ENCODE data around the gene SPATA25. TPM values are rescaled to one million over a fixed set of nuclear protein-coding genes. Genes with fewer than 3 reads are reported as not detected.

The SPATA25 gene
- total RNA-seq, 1 donor: 2.1 TPM

- DNase-seq (ENCODE audit: low read depth): no peak
- TF ChIP-seq, protein P1, sequence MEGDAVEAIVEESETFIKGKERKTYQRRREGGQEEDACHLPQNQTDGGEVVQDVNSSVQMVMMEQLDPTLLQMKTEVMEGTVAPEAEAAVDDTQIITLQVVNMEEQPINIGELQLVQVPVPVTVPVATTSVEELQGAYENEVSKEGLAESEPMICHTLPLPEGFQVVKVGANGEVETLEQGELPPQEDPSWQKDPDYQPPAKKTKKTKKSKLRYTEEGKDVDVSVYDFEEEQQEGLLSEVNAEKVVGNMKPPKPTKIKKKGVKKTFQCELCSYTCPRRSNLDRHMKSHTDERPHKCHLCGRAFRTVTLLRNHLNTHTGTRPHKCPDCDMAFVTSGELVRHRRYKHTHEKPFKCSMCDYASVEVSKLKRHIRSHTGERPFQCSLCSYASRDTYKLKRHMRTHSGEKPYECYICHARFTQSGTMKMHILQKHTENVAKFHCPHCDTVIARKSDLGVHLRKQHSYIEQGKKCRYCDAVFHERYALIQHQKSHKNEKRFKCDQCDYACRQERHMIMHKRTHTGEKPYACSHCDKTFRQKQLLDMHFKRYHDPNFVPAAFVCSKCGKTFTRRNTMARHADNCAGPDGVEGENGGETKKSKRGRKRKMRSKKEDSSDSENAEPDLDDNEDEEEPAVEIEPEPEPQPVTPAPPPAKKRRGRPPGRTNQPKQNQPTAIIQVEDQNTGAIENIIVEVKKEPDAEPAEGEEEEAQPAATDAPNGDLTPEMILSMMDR (IDR thresholded peaks at IDR 0.05; ENCODE audit: insufficient read depth, low read length): no peak
- H3K4me3 ChIP-seq (ENCODE audit: low read depth, low read length): no peak overlapping the region
These were observed 25.7 kb upstream of the SPATA25 start for GRCh38 chr20:45913116-45913515.

DNA sequence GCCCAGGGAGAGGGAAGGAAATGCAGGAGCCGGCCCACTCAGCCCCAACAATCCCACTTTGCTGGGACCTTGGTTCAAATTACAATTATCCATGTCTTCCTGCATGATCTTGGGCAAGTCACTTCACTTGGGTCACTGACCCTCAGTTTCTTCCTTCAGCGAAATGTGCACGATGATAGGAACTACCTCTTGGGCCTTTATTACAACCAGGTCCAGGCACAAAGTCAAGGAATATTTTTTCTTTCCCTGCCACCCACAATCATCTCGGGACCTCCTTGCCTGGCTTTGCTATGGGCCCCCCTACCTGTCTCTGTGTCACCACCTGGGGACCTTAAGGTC lies 24.9 kb upstream of the SPATA25 start:
- TF ChIP-seq, protein P1 (IDR thresholded peaks at IDR 0.05; ENCODE audit: insufficient read depth, low read length): no peak
- H3K4me3 ChIP-seq (ENCODE audit: low read depth, low read length): peak overlapping the region; percentile 67
- DNase-seq (ENCODE audit: low read depth): no peak

GRCh38 chr20:45911486-45912343 lies 24.3 kb upstream of the SPATA25 start, which contains the start of gene PLTP:
TSS of gene PLTP (minus strand) at chr20:45912155. CDS start at chr20:45911452, 703 bp downstream.
- TF ChIP-seq, protein P1 (IDR thresholded peaks at IDR 0.05; ENCODE audit: insufficient read depth, low read length): no peak
- DNase-seq (ENCODE audit: low read depth): peak; percentile 59
- peak within 1 kb of the TSS; percentile 67 for H3K4me3 ChIP-seq (ENCODE audit: low read depth, low read length)

GRCh38 chr20:45910670-45911485 lies 23.5 kb upstream of the SPATA25 start:
- TF ChIP-seq, protein P1 (IDR thresholded peaks at IDR 0.05; ENCODE audit: insufficient read depth, low read length): no peak
- peak; percentile 100 for DNase-seq (ENCODE audit: low read depth)
- peak overlapping the region; percentile 67 for H3K4me3 ChIP-seq (ENCODE audit: low read depth, low read length)

- peak overlapping the region; percentile 41 for H3K4me3 ChIP-seq (ENCODE audit: low read depth, low read length)
- DNase-seq (ENCODE audit: low read depth): no peak
- TF ChIP-seq, protein P1 (IDR thresholded peaks at IDR 0.05; ENCODE audit: insufficient read depth, low read length): no peak
These were observed 22.6 kb upstream of the SPATA25 start for GRCh38 chr20:45909817-45910669.

DNA sequence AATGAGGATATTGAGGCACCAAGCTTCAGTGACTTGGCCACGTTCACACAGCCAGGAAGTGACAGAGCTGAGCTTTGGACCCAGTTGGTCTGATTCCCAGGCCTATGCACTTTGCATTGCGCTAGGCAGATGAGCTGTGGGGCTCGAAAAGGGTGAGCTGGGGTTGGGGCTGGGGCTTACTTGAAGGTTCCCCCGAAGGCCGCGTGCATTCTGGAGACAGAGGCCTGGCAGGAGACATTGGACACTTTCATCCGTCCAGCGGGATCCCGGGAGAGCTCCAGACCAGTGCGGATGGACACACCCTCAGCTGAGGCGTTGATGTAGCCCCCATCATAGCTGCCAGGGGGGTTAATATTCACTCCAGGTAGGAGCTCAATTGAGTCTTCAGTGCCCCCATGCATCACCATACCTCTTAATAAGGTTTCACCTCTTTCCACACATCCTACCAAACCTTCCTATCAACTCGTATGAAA lies 21.9 kb upstream of the SPATA25 start:
- H3K4me3 ChIP-seq (ENCODE audit: low read depth, low read length): no peak overlapping the region
- no peak for DNase-seq (ENCODE audit: low read depth)
- TF ChIP-seq, protein P1 (IDR thresholded peaks at IDR 0.05; ENCODE audit: insufficient read depth, low read length): no peak
